Measurements from ENCODE around the gene ABLIM3.

ABLIM3 gene

DNA sequence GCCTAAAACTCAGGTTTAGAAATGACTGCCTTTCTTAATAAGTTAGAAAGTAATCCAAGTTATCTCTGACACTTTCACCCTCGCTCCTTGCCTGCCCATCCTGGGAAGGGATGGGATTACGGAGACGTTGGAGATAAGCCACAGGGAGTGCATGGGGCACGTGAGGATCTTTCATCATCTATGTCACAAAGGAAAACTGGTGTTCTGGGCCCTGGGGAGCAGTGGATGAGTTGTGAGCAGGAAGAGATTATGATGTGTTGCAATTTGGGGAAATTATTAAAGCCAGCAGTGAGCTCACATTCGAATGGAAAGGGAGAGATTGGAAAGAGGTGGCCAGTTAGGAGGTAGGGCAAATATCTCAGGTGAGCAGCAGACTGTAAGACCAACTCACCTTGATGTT is 143.2 kb downstream of the ABLIM3 start:
- H3K9ac ChIP-seq (ENCODE audit: low read length), result no peak overlapping the region

GRCh38 chr5:149285153-149285552 is 143.9 kb downstream of the ABLIM3 start:
- Histone ChIP-seq H3K9ac (ENCODE audit: low read length) (no peak overlapping the region), H2AFZ (ENCODE audit: low read length) (no peak overlapping the region), H3K27me3 (replicated peaks; ENCODE audit: insufficient read depth, low read length) (no peaks in the 10 kb centered on the region), H3K27ac (ENCODE audit: low read length) (no peak overlapping the region), H3K9me3 (replicated peaks; ENCODE audit: insufficient read depth, low read length) (no peaks in the 10 kb centered on the region), H3K36me3 (replicated peaks; ENCODE audit: insufficient read depth, low read length) (no peaks in the 10 kb centered on the region), H3K79me2 (ENCODE audit: low read length) (no peaks in the 10 kb centered on the region), H3K4me2 (ENCODE audit: low read depth, low read length) (no peak overlapping the region), H3K4me1 (ENCODE audit: low read length) (0 out of 2 replicates have a peak, but pooled peaks cover 6% of the 10 kb centered on the region), H4K20me1 (ENCODE audit: insufficient read depth, low read length) (no peaks in the 10 kb centered on the region), H3K4me3 (ENCODE audit: low read length) (no peak overlapping the region), H3K9me2 (replicated peaks; ENCODE audit: insufficient read depth, low read length) (no peaks in the 10 kb centered on the region), H3F3A (ENCODE audit: insufficient read depth, low read length) (no peaks in the 10 kb centered on the region)
- no peak for DNase-seq
- TF ChIP-seq EZH2 (optimal IDR thresholded peaks at IDR 0.05; ENCODE audit: low read depth, low read length) (no peak), CTCF (IDR thresholded peaks at IDR 0.05; ENCODE audit: low read length) (no peak)

More for the DNA sequence above, 143.2 kb downstream of the ABLIM3 start:
- no peak for DNase-seq
- H2AFZ ChIP-seq (ENCODE audit: low read length), result no peak overlapping the region
- no peaks in the 10 kb centered on the region for H3K9me2 ChIP-seq (replicated peaks; ENCODE audit: insufficient read depth, low read length)
- H3K36me3 ChIP-seq (replicated peaks; ENCODE audit: insufficient read depth, low read length), result no peaks in the 10 kb centered on the region
- H3K27me3 ChIP-seq (replicated peaks; ENCODE audit: insufficient read depth, low read length), result no peaks in the 10 kb centered on the region
- 0 out of 2 replicates have a peak, but pooled peaks cover 6% of the 10 kb centered on the region for H3K4me1 ChIP-seq (ENCODE audit: low read length)
- H3K9me3 ChIP-seq (replicated peaks; ENCODE audit: insufficient read depth, low read length), result no peaks in the 10 kb centered on the region
- no peak overlapping the region for H3K27ac ChIP-seq (ENCODE audit: low read length)
- no peaks in the 10 kb centered on the region for H3F3A ChIP-seq (ENCODE audit: insufficient read depth, low read length)
- H4K20me1 ChIP-seq (ENCODE audit: insufficient read depth, low read length), result no peaks in the 10 kb centered on the region
- H3K4me3 ChIP-seq (ENCODE audit: low read length), result no peak overlapping the region
- TF ChIP-seq EZH2 (optimal IDR thresholded peaks at IDR 0.05; ENCODE audit: low read depth, low read length) (no peak), CTCF (IDR thresholded peaks at IDR 0.05; ENCODE audit: low read length) (no peak), EZH2phosphoT487 (IDR thresholded peaks at IDR 0.05; ENCODE audit: low read length) (no peak)
- H3K79me2 ChIP-seq (ENCODE audit: low read length), result no peaks in the 10 kb centered on the region
- H3K4me2 ChIP-seq (ENCODE audit: low read depth, low read length), result no peak overlapping the region

GRCh38 chr5:149288436-149288835 is 147.1 kb downstream of the ABLIM3 start:
- Histone ChIP-seq H3K4me3 (ENCODE audit: low read length) (no peak overlapping the region), H4K20me1 (ENCODE audit: insufficient read depth, low read length) (no peaks in the 10 kb centered on the region), H3K4me1 (ENCODE audit: low read length) (0 out of 2 replicates have a peak, but pooled peaks cover 6% of the 10 kb centered on the region), H3K36me3 (replicated peaks; ENCODE audit: insufficient read depth, low read length) (no peaks in the 10 kb centered on the region), H3K9me2 (replicated peaks; ENCODE audit: insufficient read depth, low read length) (no peaks in the 10 kb centered on the region), H3K9me3 (replicated peaks; ENCODE audit: insufficient read depth, low read length) (no peaks in the 10 kb centered on the region), H3K79me2 (ENCODE audit: low read length) (no peaks in the 10 kb centered on the region), H3F3A (ENCODE audit: insufficient read depth, low read length) (no peaks in the 10 kb centered on the region), H3K9ac (ENCODE audit: low read length) (no peak overlapping the region), H2AFZ (ENCODE audit: low read length) (no peak overlapping the region), H3K4me2 (ENCODE audit: low read depth, low read length) (no peak overlapping the region), H3K27ac (ENCODE audit: low read length) (no peak overlapping the region), H3K27me3 (replicated peaks; ENCODE audit: insufficient read depth, low read length) (no peaks in the 10 kb centered on the region)
- DNase-seq, result no peak
- no peak for TF ChIP-seq CTCF (IDR thresholded peaks at IDR 0.05; ENCODE audit: low read length)
- no peak for TF ChIP-seq EZH2 (optimal IDR thresholded peaks at IDR 0.05; ENCODE audit: low read depth, low read length)
- no peak for TF ChIP-seq EZH2phosphoT487 (IDR thresholded peaks at IDR 0.05; ENCODE audit: low read length)

All from MM.1S (cell line).